ENCODE measurements around the gene UBE3B.

The UBE3B gene

GRCh38 chr12:109578330-109578927 lies 101.0 kb downstream of the UBE3B start:
- no peak overlapping the region for H3K4me3 ChIP-seq (ENCODE audit: low read length)
- no peak for DNase-seq (ENCODE audit: low read depth, low spot score)

- no peak overlapping the region for H3K4me3 ChIP-seq (ENCODE audit: low read length)
Observed at GRCh38 chr12:109579639-109580038, 102.2 kb downstream of the UBE3B start.

GRCh38 chr12:109580272-109580671 lies 102.8 kb downstream of the UBE3B start:
- H3K4me3 ChIP-seq (ENCODE audit: low read length), result no peak overlapping the region
- DNase-seq (ENCODE audit: low read depth, low spot score), result no peak

More at GRCh38 chr12:109579639-109580038, 102.2 kb downstream of the UBE3B start:
- no peak for DNase-seq (ENCODE audit: low read depth, low spot score)

DNA sequence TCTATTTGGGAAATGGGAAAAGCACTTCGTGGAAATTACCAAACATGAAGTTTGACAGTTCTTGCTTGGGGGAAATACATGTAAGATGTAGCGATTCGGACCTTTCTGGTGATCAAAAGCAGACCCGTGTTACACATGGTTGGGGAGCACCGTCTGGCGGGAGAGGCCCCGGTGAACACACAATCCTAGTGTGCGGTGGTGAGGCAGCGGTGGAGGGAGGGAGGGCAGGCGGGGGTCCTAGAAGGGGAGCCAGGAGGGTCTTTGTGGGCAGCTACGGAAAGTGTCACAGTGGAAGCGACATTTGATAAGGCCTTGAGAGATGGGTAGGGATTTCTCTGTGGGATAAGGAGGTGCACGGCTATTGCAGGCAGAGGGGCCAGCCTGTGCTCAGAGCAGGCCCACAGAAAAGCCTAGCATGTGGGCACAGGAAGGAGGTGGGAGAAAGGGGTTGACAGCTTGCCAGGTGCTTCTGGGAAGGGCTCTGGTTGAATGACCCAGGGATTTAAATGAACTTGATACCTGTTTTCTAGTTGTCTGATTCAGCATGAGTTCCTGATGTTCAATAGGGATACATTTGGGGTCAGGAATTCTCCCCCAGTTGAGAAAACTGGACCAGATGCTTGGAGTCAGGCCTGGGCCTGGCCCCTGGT lies 103.4 kb downstream of the UBE3B start:
- DNase-seq (ENCODE audit: low read depth, low spot score), result no peak
- H3K4me3 ChIP-seq (ENCODE audit: low read length), result no peak overlapping the region

DNA sequence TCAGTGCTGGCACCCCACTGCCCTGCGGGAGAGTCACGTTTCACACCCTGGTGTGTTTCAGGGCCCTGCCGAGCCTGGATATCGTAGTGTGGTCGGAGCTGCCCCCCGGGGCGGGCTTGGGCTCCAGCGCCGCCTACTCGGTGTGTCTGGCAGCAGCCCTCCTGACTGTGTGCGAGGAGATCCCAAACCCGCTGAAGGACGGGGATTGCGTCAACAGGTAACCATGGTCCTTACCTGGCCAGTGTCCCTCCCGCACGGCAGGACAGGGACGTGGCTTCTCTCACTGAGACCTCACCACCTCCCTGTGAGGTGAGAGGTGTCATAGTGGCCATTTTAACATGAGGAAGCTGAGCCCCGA lies 103.9 kb downstream of the UBE3B start:
- DNase-seq (ENCODE audit: low read depth, low spot score), result no peak
- H3K4me3 ChIP-seq (ENCODE audit: low read length), result no peak overlapping the region

- no peak overlapping the region for H3K4me3 ChIP-seq (ENCODE audit: low read length)
- no peak for DNase-seq (ENCODE audit: low read depth, low spot score)
Observed at GRCh38 chr12:109581856-109582255, 104.4 kb downstream of the UBE3B start.

DNA sequence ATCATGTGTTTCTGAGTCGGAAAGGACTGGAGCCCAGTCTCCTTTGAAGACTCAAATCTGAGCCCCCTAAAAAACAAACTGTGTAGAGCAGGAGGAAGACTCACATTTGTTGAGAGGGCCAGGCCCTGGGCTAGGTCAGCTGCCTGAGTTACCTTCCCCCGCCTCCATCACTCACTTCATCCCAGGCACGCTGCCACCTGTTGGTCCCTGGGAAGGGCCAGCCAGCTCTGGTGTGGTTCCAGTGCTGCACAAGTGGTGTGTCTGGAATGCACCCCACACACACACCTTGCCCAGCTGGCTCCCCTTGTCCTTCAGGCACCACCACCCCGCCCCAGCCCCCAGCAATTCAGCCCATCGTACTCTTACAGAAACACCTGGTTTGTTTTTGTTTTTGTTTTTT lies 105.2 kb downstream of the UBE3B start:
- no peak overlapping the region for H3K4me3 ChIP-seq (ENCODE audit: low read length)
- DNase-seq (ENCODE audit: low read depth, low spot score), result no peak

- no peak overlapping the region for H3K4me3 ChIP-seq (ENCODE audit: low read length)
- DNase-seq (ENCODE audit: low read depth, low spot score), result no peak
Observed at GRCh38 chr12:109583733-109584132, 106.3 kb downstream of the UBE3B start.
